ENCODE results near the gene CES3.

GRCh38 chr16:66959704-66960161, 1.3 kb upstream of the CES3 start:
- TF ChIP-seq CTCF (IDR thresholded peaks at IDR 0.05) = no peak
- no peak for TF ChIP-seq POLR2A (IDR thresholded peaks at IDR 0.05)
